GM19372 (cell line): ENCODE results near the gene DBET.
"Not testable (repeated sequence)": the region's sequence is repeated elsewhere in the genome, so short reads cannot be mapped to it uniquely, and the experiment has no call there.

ENCODE experiments used
- ATAC-seq: cut with Tn5 transposase; IDR thresholded peaks from one replicate; pipeline ENCODE4 v1.9.1; 2021; ENCODE audit warnings: mild to moderate bottlenecking, low read depth, moderate library complexity; ENCODE audit not compliant: unreplicated experiment

The DBET gene

DNA sequence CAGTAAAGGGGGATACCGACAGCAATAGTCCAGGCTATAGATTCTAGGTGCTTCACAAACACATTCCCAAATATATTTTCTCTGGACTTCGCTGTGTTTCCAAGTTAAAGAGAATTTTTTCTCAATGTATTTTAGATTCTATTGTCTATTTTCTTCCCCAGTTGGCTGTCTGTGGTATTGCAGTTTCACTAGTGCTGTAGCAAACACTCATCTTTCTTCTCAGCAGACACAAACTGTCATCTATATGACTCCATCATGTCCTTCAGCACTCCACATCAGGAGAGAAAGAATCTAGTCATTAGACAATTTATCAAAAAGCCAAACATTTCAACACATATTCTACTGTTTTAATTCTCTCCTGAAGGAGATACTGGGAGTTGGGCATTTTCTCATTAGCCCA, at the start of gene DBET:
DBET (plus strand) TSS at position 161 of the 400 bp plus-strand sequence.
- ATAC-seq = not testable (repeated sequence)

- peak; percentile 60 for ATAC-seq
Observed at GRCh38 chr4:190014771-190015537, 49.3 kb upstream of the DBET start.

- no peak for ATAC-seq
Observed at GRCh38 chr4:190015538-190016368, 48.5 kb upstream of the DBET start.

DNA sequence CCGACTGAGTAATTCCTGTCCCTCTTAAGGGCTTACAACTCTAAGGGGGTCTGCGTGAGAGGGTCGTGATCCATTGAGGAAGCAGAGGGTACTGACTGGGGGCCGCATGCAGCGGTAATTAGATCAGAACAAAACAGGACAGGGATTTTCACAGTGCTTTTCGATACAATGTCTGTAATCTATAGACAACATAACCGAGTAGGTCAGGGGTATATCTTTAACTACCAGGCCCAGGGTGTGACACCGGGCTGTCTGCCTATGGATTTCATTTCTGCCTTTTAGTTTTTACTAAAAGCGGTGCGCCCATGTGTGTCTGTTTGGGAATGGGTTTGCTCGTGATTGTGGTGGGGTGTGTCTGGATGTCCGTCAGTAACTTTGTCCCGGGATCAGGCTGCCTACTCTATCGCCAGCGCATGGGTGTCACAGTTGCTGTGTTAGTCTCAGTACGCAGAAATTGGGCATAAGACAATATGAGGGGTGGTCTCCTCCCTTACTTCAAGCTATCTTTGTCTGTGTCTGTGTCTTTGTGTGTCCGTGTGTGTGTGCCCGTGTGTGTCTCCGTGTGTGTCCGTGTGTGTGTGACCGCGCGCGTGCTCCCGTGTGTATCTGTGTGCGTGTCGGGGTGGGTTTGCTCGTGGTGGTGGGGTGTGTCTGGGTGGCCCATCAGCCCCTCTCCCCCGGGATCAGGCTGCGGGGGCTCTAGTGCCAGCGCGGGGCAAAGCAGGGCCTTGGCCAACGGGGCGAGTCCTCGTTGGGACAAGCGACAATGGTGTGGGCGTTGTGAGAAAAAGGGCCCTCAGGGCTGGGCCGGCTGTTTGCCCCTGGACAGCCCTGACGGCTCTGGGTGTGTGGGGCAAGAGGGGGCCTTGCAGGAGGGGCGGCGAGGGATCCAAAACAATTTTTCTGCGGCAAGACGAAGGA, 47.7 kb upstream of the DBET start:
- no peak for ATAC-seq

DNA sequence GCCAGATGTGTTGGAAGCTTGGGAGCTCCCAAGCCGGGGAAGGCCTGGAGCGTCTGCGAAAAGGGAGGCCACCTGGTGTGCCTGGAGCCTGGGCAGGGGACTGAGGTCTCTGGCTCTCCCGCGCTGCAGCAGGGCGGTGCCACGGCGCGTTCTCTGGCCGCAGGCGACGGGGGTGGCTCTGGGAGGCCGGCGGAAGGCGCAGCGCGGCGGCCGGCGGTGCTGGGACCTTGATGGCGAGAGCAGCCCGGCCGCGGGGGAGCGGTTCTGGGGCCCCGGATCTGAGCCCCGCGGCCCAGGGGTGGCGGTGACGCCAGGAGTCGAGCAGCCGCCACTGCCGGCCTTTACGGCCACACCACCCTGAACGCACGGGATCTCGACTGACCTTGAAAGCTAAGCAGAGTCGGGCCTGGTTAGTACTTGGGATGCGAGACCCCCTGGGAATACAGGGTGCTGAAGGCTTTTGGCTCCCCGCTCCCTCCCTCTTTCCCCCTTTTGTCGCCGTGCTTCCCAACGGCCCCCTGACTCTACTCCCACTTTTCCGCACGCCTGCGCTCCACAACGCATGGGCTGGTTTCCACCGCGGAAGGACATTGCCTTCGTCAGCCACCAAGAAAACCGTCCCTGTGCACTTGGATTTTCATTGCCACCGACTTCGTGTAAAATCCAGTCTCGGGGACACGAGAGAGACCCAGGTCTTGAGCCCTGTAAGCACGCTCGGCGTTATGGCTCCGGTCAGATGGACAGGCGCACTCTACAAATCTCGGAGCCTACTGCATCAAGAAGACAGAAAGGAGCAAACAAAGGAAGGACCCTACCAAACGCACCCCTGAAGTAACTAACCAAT, 46.7 kb upstream of the DBET start:
- no peak for ATAC-seq

- ATAC-seq = no peak
Observed at GRCh38 chr4:190018201-190018920, 45.9 kb upstream of the DBET start.

DNA sequence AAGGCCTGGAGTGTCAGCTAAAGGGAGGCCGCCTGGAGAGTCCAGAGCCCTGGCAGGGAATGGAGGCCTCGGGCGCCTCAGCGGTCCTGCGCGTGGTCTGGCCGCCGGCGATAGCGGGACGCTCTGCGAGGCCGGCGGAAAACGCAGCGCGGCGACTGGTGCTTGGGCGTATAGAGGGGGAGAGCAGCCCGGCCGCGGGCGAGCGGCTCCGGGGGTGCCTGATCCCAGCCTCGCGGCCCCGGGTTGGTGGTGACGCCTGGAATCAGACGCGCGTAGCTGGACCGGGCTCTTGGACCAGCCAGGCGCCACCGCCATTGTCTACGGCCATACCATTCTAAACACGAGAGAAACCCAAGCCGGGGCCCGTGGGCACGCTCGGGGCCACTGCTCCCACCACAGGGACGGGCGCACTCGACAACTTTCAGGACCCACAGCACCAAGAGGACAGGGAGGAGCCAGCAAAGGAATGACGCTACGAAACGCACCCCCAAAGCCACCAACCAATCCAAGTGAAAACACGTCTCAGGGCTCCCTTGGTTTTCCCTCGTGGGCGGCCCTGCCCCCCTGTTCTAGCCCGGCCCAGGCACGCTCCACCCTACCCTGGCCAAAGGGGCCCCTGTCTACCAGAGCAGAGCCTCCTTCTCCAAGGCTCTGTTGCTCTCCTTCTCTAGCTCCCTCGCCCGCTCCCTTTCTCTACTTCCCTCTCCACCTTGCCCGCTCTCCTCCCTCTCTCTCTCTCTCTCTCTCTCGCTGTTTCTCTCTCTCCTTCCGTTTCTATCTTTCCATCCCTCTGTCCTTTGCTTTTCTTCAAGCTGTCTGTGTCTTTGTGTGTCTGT, 45.1 kb upstream of the DBET start:
- ATAC-seq = no peak

DNA sequence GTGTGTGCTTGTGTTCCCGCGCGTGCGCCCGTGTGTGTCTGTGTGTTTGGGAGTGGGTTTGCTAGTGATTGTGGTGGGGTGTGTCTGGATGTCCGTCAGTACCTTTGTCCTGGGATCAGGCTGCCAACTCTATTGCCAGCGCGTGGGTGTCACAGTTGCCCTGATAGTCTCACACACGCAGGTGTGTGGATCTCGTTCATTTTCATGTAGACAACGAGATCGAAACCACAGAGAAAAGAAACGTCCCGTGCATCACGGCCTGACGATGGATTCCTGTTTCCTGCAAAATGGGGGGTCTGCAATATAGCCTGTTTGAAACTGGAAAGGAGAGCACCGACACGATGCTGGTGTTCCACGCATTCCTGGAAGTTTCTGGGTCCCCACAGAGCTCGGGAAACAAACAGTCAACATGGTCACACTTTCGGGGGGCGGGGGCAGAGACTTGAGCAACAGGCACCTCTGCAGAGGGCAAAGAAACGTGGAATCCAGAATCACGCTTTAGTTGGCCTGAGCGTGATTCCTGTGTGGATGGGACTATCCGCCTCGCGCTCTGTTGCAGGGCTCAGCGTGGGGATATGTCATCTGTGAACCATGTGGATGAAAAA, 44.3 kb upstream of the DBET start:
- ATAC-seq = not testable (repeated sequence)

GRCh38 chr4:190020790-190021717, 43.2 kb upstream of the DBET start:
- ATAC-seq = no peak

DNA sequence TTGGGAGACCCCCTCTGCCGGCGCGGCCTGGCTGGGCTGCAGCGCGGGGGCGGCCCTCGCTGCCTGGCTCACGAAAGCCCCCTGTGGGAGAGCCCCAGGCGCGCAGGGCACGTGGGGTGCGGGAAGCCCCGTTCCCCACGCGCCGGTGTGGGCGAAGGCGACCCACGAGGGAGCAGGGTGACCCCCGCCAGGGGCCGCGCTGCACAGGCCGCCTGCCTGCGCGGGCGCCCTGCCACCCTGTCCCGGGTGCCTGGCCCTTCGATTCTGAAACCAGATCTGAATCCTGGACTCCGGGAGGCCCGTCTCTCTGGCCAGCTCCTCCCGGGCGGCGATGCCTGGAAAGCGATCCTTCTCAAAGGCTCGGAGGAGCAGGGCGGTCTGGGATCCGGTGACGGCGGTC, 42.3 kb upstream of the DBET start:
- not testable (repeated sequence) for ATAC-seq

DNA sequence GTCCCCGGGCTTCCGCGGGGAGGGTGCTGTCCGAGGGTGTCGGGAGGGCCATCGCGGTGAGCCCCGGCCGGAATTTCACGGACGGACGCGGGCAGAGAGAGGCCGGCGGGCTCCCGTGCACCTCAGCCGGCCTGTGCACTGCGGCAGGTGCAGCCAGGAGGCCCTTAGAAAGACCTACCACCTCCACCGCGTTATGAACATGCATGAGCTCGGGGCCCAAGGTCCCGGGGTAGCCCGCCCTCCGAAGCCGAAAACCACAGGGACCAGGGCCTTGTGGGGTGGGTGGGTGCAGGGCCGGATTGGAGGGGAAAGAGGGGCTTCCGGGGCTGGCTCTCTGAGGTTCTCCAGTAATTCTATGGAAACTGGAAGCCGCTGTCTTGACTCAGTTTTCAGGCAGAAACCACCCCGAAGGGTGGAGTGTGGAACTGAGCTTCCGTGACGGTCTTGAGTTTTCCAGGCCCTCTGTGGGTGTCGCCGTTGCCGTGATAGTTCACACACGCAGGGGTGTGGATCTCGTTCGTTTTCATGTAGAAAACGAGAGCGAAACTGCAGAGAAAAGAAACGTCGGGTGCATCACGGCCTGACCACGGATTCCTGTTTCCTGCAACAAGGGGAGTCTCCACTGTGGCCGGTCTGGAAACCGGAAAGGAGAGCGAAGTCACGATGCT, 41.6 kb upstream of the DBET start:
- ATAC-seq = not testable (repeated sequence)

DNA sequence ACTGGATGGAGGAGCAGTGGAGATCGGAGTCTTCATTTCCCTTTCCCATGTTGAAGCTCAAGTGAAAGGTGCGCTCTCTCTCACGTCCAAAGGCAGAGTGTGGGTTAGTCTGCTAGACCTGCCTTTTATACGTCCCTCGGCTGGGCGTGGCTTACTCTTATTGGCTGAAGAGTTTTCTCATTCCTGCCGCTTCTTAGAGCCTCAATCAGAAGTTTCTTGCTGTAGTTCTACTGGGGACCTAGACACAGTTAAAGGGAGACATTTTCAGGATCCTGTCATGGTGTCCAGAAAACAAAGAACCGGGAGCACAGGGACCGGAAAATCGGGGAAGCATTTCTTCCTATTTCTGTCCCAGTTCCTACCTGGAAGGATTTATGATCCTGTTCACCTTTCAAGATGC, 37.1 kb upstream of the DBET start, which contains the start of gene FRG2:
FRG2 (minus strand) TSS at position 101 of the 400 bp plus-strand sequence; CDS start at position 49, 52 bp downstream.
- not testable (repeated sequence) for ATAC-seq

DNA sequence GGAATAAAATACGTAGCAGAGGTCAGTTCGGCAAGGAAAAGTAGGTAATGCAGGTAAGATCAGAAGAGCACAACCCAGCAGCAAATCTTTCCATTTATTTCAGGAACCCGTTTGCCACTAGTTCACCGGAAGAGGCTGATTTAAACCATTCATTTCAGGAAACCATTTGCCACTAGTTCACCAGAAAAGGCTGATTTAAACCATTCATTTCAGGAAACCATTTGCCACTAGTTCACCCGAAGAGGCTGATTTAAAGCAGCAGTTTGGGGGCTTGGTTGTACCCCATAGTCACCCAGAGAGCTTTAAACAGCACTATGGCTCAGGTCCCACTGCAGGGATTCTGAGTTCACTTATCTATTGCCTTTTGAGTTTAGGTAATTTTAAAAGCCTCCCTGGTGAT, 33.0 kb upstream of the DBET start:
- ATAC-seq = not testable (repeated sequence)

- ATAC-seq = peak; percentile 59
Observed at GRCh38 chr4:190037704-190038388, 26.5 kb upstream of the DBET start.

DNA sequence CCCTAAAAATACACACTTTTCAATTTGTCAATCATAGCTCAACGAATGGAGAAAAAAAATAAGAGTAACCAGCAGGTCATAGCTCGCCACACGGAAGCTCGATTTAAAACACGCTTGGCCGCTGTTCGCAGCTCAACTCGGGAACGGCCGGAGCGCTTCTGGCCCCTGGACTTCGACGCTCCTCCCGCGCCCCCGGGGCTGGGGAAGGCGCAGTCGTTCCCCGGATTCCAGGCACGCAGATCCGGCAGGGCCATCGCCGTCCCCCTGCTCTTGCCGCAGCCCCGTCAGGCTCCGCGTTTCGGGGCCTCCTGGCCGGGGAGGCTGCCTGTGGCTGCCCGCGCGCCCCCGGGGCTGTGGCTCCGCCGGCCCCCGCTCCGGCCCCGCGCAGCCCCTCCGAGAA, 23.4 kb upstream of the DBET start:
- not testable (repeated sequence) for ATAC-seq
